ENCODE measurements around the gene WIPI1. TPM values are rescaled to one million over a fixed set of nuclear protein-coding genes. Genes with fewer than 3 reads are reported as not detected.
"Not testable (repeated sequence)": the region's sequence is repeated elsewhere in the genome, so short reads cannot be mapped to it uniquely, and the experiment has no call there.

The WIPI1 gene
- total RNA-seq, 4 donors from 2014 or later, result 27.0 to 59.4 (median 43.5) TPM

DNA sequence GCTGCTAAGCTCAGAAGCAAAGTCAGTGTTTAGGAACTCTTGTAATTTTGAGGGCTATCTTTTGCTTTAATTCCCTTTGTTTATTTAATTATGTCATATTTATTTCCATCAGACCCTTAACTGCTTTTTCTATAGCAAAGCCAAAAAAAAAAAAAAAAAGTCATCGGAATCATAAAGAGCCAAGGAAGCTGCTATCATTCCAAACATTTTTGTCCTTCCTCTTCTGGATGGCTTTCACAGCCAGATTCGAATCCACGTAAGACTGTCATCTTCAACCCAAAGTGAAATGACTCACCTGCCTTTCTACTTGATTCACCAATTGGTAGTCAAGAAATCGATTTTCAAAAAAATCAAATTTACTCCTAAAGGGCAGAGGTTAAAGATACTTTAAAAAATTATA is 38.4 kb downstream of the WIPI1 start:
- H3K27me3 ChIP-seq, result no peaks in the 10 kb centered on the region

DNA sequence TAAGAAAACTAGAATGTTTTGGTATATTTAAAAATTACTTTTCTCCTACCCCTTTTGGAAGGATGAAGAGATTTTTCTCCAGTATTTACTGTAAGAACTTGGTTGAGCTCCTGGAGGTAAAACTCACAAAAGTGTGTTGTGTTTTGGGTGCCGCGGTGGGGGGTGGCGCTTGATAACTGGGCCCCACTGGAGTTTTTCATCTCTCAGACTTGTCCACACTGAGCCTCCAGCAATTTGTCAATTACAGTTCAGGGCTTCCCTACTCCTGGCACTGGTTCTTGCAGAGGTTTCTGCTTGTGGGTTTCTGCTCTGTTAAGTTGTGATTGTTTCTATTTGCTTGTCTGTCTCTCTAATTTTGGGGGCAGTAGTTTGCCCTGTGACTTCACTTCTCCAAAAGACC is 40.0 kb downstream of the WIPI1 start:
- peak; percentile 60 for DNase-seq (ENCODE audit: extremely low spot score)
- H3K36me3 ChIP-seq, result peaks cover 18 to 33% (median 27%) of the 10 kb centered on the region in 4 donors
- H3K9me3 ChIP-seq, result peaks cover 0 to 20% (median 12%) of the 10 kb centered on the region in 4 donors
- H3K4me1 ChIP-seq, result no peaks in the 10 kb centered on the region
- H3K27ac ChIP-seq (replicated peaks in 1 of 4), result no peak overlapping the region
- H3K27me3 ChIP-seq, result no peaks in the 10 kb centered on the region
- whole genome bisulfite sequencing, result 94% methylated on average over 3 of the region's 3 CpGs
- intact Hi-C loops (cut with DNase I), result no loop called here
- H3K4me3 ChIP-seq, result no peak overlapping the region
- no peak for TF ChIP-seq POLR2AphosphoS5 (IDR thresholded peaks at IDR 0.05)

More for the DNA sequence above, 38.4 kb downstream of the WIPI1 start:
- no peak for TF ChIP-seq EP300 (IDR thresholded peaks at IDR 0.05)
- TF ChIP-seq POLR2AphosphoS5 (IDR thresholded peaks at IDR 0.05), result no peak
- TF ChIP-seq, protein P1, sequence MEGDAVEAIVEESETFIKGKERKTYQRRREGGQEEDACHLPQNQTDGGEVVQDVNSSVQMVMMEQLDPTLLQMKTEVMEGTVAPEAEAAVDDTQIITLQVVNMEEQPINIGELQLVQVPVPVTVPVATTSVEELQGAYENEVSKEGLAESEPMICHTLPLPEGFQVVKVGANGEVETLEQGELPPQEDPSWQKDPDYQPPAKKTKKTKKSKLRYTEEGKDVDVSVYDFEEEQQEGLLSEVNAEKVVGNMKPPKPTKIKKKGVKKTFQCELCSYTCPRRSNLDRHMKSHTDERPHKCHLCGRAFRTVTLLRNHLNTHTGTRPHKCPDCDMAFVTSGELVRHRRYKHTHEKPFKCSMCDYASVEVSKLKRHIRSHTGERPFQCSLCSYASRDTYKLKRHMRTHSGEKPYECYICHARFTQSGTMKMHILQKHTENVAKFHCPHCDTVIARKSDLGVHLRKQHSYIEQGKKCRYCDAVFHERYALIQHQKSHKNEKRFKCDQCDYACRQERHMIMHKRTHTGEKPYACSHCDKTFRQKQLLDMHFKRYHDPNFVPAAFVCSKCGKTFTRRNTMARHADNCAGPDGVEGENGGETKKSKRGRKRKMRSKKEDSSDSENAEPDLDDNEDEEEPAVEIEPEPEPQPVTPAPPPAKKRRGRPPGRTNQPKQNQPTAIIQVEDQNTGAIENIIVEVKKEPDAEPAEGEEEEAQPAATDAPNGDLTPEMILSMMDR (IDR thresholded peaks at IDR 0.05), result no peak
- TF ChIP-seq POLR2A (IDR thresholded peaks at IDR 0.05; ENCODE audit: low read depth), result no peak
- no peak overlapping the region for H3K27ac ChIP-seq (replicated peaks in 1 of 4)
- no peaks in the 10 kb centered on the region for H3K4me1 ChIP-seq
- DNase-seq (ENCODE audit: extremely low spot score), result no peak
- H3K36me3 ChIP-seq, result peaks cover 26 to 49% (median 42%) of the 10 kb centered on the region in 4 donors
- WGBS, result 61% methylated on average over 4 of the region's 4 CpGs
- intact Hi-C loops (cut with DNase I), result no loop called here
- peaks cover 0 to 20% (median 11%) of the 10 kb centered on the region in 4 donors for H3K9me3 ChIP-seq
- no peak overlapping the region for H3K4me3 ChIP-seq

DNA sequence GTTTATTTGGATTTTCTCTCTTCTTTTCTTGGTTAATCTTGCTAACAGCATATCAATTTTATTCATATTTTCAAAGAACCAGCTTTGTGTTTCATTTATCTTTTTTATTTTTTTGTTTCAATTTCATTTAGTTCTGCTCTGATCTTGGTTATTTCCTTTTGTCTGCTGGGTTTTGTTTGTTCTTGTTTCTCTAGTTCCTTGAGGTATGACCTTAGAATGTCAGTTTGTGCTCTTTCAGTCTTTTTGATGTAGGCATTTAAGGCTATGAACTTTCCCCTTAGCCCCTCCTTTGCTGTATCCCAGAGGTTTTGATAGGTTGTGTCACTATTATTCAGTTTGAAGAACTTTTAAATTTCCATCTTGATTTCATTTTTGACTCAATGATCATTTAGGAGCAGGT is 42.4 kb downstream of the WIPI1 start:
- H3K9me3 ChIP-seq, result peaks cover 0 to 20% (median 12%) of the 10 kb centered on the region in 4 donors
- H3K4me1 ChIP-seq; H3K27ac ChIP-seq (replicated peaks in 1 of 4); H3K36me3 ChIP-seq; H3K4me3 ChIP-seq; DNase-seq (ENCODE audit: extremely low spot score); H3K27me3 ChIP-seq; intact Hi-C loops (cut with DNase I): not testable (repeated sequence)

DNA sequence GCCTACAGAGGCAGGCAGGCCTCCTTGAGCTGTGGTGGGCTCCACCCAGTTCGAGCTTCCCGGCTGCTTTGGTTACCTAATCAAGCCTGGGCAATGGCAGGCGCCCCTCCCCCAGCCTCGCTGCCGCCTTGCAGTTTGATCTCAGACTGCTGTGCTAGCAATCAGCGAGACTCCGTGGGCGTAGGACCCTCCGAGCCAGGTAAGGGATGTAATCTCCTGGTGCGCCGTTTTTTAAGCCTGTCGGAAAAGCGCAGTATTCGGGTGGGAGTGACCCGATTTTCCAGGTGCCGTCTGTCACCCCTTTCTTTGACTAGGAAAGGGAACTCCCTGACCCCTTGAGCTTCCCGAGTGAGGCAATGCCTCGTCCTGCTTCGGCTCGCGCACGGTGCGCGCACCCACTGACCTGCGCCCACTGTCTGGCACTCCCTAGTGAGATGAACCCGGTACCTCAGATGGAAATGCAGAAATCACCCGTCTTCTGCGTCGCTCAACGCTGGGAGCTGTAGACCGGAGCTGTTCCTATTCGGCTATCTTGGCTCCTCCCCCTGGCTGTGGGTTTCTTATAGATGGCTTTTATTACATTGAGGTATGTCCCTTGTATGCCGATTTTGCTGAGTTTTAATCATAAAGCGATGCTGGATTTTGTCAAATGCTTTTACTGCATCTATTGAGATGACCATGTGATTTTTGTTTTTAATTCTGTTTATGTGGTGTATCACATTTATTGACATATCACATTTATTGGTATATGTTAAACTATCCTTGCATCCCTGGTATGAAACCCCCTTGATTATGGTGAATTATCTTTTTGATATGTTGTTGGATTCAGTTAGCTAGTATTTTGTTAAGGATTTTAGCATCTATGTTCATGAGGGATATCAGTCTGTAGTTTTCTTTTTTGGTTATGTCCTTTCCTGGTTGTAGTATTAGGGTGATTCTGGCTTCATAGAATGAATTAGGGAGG is 43.4 kb downstream of the WIPI1 start:
- H3K4me3 ChIP-seq, result peak overlapping the region; percentile 37 to 54 (median 42)
- H3K9me3 ChIP-seq, result peaks cover 0 to 20% (median 12%) of the 10 kb centered on the region in 4 donors
- H3K4me1 ChIP-seq; H3K27ac ChIP-seq (replicated peaks in 1 of 4); DNase-seq (ENCODE audit: extremely low spot score); H3K27me3 ChIP-seq; H3K36me3 ChIP-seq; intact Hi-C loops (cut with DNase I): not testable (repeated sequence)
- 9% methylated on average over 13 of the region's 34 CpGs for WGBS

DNA sequence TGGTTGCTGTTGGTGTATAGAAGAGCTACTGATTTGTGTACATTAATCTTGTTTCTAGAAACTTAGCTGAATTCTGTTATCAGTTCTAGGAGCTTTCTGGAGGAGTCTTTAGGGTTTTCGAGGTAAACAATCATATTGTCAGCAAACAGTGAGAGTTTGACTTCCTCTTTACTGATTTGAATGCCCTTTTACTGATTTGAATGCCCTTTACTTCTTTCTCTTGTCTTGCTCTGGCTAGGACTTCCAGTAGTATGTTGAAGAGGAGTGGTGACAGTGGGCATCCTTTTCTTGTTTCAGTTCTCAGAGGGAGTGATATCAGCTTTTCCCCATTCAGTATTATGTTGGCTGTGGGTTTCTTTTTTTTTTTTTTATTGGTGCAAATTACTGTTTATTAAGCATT is 49.6 kb downstream of the WIPI1 start:
- intact Hi-C loops (cut with DNase I); H3K27me3 ChIP-seq; H3K27ac ChIP-seq (replicated peaks in 1 of 4); H3K4me3 ChIP-seq; H3K36me3 ChIP-seq; H3K4me1 ChIP-seq; DNase-seq (ENCODE audit: extremely low spot score): not testable (repeated sequence)
- H3K9me3 ChIP-seq, result peaks cover 0 to 16% (median 9%) of the 10 kb centered on the region in 4 donors
- WGBS, result no CpG with 5 or more reads among the region's 1 CpG

DNA sequence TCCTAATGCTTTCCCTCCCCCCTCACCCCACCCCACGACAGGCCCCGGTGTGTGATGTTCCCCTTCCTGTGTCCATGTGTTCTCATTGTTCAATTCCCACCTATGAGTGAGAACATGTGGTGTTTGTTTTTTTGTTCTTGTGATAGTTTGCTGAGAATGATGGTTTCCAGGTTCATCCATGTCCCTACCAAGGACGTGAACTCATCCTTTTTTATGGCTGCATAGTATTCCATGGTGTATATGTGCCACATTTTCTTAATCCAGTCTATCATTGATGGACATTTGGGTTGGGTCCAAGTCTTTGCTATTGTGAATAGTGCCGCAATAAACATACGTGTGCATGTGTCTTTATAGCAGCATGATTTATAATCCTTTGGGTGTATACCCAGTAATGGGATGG is 53.5 kb downstream of the WIPI1 start:
- H3K4me3 ChIP-seq; H3K36me3 ChIP-seq; H3K4me1 ChIP-seq; H3K27ac ChIP-seq (replicated peaks in 1 of 4); H3K27me3 ChIP-seq; DNase-seq (ENCODE audit: extremely low spot score); intact Hi-C loops (cut with DNase I): not testable (repeated sequence)
- 93% methylated on average over 5 of the region's 5 CpGs for WGBS
- peaks cover 0 to 16% (median 9%) of the 10 kb centered on the region in 4 donors for H3K9me3 ChIP-seq

DNA sequence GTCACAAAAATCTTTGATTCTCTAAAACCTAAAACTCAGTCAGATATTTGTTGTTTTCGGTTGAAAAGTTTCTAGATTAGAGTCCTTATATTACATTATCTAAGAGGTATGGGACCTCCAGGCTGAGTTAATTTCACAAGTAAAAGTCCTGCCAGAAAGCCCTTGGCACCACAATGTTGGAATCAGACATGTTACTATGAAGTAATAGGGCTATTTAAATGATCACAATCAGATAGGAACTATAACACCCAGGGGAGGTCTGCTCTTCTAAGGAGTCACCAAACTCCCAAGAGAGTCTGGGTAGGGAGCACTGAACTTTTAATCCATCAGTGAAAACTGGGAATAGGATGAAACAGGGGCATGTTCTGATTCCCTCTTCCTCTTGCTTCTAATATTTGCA is 54.2 kb downstream of the WIPI1 start:
- peaks cover 7 to 10% (median 10%) of the 10 kb centered on the region in 4 donors for H3K4me1 ChIP-seq
- 94% methylated on average over 1 of the region's 1 CpG for WGBS
- peak; percentile 24 for DNase-seq (ENCODE audit: extremely low spot score)
- no peak overlapping the region for H3K4me3 ChIP-seq
- intact Hi-C loops (cut with DNase I), result no loop called here
- TF ChIP-seq POLR2AphosphoS5 (IDR thresholded peaks at IDR 0.05) (no peak), EP300 (IDR thresholded peaks at IDR 0.05) (no peak), POLR2A (IDR thresholded peaks at IDR 0.05; ENCODE audit: low read depth) (no peak)
- TF ChIP-seq, protein P1 (IDR thresholded peaks at IDR 0.05), result no peak
- H3K27ac ChIP-seq (replicated peaks in 1 of 4), result no peak overlapping the region
- H3K9me3 ChIP-seq, result peaks cover 0 to 16% (median 9%) of the 10 kb centered on the region in 4 donors
- H3K27me3 ChIP-seq, result no peaks in the 10 kb centered on the region
- no peaks in the 10 kb centered on the region for H3K36me3 ChIP-seq
